Mammary microvascular endothelial cell (primary cell): Measurements from ENCODE around the gene C6orf58. TPM values are rescaled to one million over a fixed set of nuclear protein-coding genes. Genes with fewer than 3 reads are reported as not detected.

ENCODE experiments used
- total RNA-seq: library from RNA; depleted of rRNA; stranded (reverse); fragments of >200 nt; gene quantifications from 2 replicates; pipeline ENCODE4 v1.2.3, GENCODE V29; 2015

C6orf58 gene
- total RNA-seq: not detected in 2 replicates

DNA sequence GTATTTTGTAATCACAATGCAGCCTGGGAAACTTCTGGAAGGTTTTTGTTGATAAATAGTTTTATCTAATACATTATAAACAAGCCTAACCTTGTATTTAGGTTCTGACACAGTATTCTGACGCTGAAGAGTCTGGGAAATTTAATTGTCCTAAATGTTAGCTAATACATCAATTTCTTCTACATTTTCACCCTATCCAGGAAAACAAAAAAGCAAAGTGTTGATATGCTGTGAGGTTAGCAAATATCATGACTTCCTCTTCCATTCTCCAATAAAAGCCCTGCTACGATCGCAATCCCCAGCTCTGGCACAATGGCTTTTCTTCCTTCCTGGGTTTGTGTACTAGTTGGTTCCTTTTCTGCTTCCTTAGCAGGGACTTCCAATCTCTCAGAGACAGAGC lies at the start of gene C6orf58:
Gene C6orf58 (plus strand): TSS at position 301 of the 400 bp plus-strand sequence. CDS start 12 bp downstream, at position 313.

Other genes starting within 250 kb of the C6orf58 start
- 39.6 and 51.6 TPM in 2 replicates for gene ECHDC1, start 233.6 kb upstream of the C6orf58 start, total RNA-seq
- not detected in 2 replicates for gene KIAA0408, start 117.8 kb upstream of the C6orf58 start, total RNA-seq